ENCODE measurements around the gene ESRRA.

Gene ESRRA

GRCh38 chr11:64275031-64275800 lies 30.1 kb upstream of the ESRRA start:
- DNase-seq (ENCODE audit: low spot score), result no peak

DNA sequence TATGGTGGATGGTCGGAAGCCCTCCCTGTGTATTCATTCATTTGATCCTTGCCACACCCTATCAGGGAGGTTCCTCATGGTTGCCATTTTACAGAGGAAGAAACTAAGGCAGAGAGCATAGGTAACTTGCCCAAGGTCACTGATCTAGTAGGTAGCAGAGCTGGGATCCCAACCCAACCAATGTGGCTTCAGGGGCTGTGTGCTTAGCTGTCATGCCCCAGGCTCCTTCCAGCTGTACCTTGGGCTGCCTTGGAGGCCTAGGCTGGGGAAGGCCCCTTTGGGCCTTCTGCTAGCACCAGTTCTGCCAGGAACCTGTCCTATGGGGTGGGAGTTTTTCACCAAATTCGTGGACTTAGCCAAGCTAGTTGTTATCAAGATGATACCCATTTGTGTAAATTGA lies 29.5 kb upstream of the ESRRA start:
- no peak for DNase-seq (ENCODE audit: low spot score)

- no peak for DNase-seq (ENCODE audit: low spot score)
Observed at GRCh38 chr11:64276653-64277431, 28.5 kb upstream of the ESRRA start.

GRCh38 chr11:64278576-64279190 lies 26.6 kb upstream of the ESRRA start:
- no peak for DNase-seq (ENCODE audit: low spot score)

DNA sequence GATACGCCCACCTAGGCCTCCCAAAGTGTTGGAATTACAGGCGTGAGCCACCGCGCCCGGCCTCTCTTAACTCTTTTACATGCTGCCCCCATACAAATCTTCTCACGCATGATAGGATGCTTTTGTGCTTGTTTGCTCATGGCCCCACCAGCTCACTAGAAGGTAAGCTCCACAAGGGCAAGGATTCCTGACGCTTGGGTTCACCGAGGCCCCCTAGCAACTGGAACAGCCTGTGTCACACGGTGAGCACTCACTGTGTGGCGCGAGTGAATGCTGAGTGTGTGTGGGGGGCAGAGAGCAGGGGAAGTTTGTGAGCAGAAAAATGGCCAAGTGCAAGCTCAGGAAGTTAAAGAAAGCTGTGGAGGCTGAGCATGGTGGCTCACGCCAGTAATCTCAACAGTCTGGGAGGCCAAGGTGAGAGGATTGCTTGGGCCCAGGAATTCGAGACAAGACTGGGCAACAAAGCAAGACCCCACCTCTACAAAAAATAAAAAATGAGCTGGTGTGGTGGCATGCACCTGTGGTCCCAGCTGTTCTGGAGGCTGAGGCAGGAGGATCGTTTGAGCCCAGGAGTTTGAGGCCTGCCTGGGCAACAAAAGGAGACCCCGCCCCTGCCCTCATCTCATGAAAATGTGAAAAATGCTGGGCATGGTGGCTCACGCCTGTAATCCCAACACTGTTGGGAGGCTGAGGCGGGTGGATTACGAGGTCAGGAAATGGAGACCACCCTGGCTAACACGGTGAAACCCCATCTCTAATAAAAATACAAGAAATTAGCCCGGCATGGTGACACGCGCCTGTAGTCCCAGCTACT lies 23.2 kb upstream of the ESRRA start:
- DNase-seq (ENCODE audit: low spot score), result no peak

DNA sequence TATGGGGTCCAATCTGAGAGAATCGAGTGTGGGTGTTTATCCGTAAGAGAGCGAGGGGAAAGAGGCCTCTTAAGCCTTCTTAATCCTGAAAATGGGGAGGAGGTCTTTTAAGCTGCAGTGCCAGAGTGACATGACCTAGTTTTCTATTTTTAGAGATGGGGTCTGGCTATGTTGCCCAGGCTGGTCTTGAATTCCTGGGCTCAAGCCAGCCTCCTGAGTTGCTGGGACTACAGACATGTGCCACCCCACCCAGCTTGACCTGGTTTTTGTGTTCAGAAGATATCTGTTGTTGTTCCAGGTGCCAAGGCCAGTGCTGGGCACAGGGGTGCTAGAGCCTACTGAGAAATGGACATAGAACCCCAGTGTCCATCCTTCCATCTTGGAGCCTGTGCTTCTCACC lies 22.2 kb upstream of the ESRRA start:
- no peak for DNase-seq (ENCODE audit: low spot score)

GRCh38 chr11:64284048-64284961 lies 21.0 kb upstream of the ESRRA start, which contains the start of gene BAD:
TSS of gene BAD (minus strand) at chr11:64284665. CDS start at chr11:64284368, 297 bp downstream.
- peak; percentile 97 for DNase-seq (ENCODE audit: low spot score)

DNA sequence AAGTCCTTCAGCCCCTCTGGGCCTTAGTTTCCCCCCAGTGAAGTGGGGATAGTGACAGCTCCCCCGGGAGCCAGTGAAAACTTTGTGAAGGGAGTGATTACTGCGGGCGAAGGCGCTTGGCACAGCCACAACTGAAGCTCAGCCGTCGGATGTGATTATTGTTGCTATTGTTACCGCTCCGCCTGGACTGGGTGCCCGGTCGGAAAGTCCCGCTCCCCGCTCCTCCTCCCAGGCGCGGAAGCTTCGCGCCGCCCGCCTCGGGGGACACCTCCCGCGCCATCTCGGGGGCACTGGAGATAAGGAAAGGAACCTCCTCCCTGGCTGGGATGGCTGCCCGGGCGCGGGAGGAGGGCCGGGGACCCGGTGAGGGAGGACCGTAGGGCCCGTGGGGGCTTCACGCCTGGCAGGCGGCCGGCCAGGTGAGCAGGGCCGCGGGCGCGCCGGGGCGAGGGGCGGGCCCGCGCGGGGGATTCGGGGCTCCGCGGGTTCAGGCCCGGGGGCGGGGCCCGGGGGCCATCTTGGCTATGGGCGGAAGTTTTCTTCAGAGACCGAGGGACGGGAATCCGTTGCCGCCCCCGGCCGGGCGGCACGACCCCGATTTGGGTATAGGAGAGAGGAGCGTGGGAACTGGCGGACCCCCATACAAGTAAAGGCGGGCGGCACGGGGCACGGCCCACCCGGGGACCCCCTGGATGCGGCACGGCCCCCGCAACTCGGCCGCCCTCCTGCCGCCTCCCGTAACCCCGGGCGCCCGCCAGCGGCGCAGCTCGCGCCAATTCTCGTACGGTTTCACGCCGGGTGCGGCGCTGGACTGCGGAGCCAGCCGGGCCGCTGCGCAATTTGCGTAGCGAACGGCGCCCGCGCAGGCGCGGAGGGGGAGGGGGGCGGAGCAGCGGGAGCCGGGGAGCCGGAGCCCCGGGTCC lies 20.1 kb upstream of the ESRRA start, which contains the start of gene GPR137:
TSS of gene GPR137 (plus strand) at position 887 of the 923 bp plus-strand sequence. CDS start 677 bp downstream, outside the sequence.
- peak; percentile 92 for DNase-seq (ENCODE audit: low spot score)

DNA sequence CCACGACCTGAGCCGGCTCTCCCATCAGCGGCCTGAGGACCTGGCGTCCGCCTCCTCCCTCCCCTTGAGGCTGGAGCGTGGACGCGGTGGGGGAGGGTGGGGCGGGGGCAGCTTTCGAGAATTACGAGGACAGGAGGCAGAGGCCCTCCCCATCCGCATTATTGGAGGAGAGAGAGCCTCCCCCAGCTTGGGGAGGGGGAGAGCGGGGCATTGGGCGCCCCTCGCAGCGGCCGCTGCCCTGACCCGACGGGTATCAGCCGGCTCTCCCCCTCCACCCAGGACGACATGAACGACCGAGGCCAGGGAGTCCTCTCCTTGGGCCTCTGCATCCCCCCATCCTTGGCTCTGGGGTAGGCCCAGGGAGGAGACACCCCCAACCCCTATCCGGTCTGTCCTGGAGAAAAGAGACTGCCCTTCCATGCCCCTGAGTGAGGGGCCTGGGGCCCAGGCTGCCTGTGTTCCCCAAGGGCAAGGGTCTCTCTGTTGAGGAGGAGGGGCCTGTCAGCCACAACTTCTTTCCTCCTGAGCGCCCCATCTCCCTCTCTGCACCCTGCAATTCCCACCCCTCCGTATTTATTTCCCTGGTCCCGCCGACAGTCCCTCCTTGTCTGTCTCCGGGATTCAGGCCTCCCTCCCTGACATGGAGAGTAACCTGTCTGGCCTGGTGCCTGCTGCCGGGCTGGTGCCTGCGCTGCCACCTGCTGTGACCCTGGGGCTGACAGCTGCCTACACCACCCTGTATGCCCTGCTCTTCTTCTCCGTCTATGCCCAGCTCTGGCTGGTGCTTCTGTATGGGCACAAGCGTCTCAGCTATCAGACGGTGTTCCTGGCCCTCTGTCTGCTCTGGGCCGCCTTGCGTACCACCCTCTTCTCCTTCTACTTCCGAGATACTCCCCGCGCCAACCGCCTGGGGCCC lies 19.2 kb upstream of the ESRRA start:
- DNase-seq (ENCODE audit: low spot score), result no peak

DNA sequence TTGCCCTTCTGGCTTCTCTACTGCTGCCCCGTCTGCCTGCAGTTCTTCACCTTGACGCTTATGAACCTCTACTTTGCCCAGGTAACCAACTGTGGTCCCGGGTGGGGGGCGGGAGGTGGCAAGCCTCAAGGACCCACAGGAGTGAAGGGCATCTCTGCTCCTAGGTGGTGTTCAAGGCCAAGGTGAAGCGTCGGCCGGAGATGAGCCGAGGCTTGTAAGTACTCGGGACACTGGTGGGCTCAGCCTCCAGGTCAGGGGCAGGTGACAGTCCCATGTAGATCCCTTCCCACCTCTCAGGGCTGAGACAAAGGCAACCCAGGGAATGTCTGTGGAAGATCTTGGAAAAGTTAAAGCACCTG lies 18.5 kb upstream of the ESRRA start:
- DNase-seq (ENCODE audit: low spot score), result no peak

DNA sequence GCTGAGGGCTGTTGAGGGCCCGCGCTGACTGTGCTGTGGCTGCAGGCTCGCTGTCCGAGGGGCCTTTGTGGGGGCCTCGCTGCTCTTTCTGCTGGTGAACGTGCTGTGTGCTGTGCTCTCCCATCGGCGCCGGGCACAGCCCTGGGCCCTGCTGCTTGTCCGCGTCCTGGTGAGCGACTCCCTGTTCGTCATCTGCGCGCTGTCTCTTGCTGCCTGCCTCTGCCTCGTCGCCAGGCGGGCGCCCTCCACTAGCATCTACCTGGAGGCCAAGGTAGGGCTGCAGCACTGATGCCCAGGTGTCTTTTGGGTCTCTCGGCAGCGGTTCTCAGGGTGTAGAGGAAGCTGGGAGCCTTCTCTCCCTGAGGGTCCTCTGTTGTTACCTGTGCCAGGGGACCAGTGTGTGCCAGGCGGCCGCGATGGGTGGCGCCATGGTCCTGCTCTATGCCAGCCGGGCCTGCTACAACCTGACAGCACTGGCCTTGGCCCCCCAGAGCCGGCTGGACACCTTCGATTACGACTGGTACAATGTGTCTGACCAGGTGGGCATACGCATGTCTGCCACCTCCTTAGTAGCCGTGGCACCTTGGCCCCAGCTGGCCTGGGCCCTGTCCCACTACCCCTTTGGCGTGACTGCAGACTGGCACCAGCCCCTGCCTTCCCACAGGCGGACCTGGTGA lies 17.5 kb upstream of the ESRRA start:
- DNase-seq (ENCODE audit: low spot score), result no peak

DNA sequence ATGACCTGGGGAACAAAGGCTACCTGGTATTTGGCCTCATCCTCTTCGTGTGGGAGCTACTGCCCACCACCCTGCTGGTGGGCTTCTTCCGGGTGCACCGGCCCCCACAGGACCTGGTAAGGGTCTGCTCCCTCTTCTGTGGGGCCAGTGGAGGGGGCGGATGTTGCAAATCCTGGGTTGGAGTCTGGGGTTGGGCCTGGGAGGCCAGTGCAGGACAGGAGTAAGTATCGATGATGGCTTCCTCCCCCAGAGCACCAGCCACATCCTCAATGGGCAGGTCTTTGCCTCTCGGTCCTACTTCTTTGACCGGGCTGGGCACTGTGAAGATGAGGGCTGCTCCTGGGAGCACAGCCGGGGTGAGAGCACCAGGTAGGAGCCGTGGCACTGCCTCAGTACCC lies 17.0 kb upstream of the ESRRA start:
- no peak for DNase-seq (ENCODE audit: low spot score)

DNA sequence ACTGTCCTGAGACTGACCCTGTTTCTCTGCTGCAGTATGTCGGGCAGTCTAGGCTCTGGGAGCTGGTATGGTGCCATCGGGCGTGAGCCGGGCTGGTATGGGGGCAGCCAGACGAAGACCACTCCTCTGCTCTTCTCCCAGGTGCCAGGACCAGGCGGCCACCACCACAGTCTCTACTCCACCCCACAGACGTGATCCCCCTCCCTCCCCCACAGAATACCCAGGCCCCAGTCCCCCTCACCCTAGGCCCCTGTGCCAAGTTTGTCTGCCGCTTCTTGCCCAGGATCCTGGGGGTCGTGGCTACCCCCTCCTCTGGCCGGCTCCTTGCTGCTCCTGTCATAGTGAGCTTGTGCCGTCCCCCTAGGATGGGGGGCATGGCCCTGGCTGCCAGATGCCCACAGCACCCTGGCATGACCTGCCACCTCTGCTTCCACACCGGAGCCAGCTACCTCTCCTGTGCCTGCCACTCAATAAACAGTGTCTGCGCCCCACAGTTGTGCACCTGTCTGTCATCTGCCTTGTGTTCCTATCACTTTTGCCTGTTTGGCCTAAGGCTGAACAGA lies 16.2 kb upstream of the ESRRA start:
- no peak for DNase-seq (ENCODE audit: low spot score)

DNA sequence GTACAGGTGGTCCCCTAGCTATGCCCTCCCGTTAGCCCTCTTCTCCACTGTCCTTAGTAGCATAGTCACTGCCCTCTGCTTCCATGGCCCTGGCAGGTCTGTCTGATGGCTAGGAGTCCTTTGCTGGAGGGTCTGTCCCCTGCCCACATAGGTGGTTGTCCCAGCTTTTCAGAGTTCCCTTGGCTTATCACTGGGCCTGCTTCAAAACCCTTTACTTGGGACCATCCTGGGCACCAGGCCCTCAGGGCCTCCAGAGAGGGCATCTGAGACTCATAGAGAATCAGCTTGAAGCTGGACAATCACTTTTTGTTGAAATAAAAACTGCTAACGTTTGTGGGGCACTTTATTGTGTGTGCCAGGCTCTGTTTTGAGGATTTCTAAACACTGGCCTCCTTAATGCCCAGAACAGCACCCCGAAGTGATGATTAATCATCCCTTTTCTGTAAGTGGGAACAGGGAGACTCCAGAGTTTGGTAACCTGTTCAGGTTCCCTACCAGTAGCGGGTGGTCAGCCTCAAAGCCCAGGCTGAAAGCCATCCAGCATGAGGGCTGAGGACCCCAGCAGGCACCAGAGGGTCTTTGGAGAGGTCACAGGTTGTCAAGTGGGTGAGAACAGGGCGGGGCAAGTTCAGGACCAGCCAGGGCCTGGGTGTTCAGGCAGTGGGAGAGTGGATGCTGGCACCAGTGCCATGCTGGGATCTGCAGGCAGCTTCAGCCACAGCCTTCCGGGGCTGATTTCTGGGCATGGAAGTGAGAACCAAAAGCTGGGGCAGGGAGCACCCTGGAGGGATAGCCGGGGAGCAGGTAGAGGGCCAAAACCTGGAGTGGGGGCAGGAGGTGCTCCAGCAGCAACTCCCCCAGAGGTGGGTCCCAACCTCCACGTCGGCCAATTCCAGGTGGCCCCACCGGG lies 14.7 kb upstream of the ESRRA start:
- no peak for DNase-seq (ENCODE audit: low spot score)

DNA sequence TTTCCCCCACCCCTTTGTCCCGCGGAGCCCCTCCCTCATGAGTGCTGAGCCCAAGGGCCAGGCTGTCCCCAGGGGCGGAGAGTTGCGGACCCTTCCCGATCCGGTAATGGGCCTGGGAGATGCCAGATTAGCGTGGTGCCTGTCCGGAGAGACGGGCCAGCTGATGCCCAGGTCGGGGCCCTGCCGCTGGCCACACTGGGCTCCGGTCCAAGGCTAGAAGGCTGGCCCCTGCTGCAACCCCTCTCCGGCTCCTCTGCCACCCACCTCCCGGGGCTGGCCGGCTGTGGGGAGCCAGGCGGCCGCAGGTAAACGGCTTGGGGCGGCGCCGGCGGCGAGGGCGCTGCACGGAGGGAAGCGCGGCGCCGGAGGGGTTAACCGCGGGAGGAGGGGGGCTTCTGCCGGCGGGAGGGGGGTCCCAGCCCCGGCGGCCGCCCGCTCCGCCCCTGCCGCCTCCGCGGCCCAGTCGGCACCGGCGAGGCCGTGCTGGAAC lies 14.0 kb upstream of the ESRRA start, which contains the start of gene KCNK4:
TSS of gene KCNK4 (plus strand) at position 41 of the 490 bp plus-strand sequence. CDS start 1,717 bp downstream, outside the sequence.
- DNase-seq (ENCODE audit: low spot score), result no peak

- DNase-seq (ENCODE audit: low spot score), result no peak
Observed at GRCh38 chr11:64291752-64292459, 13.4 kb upstream of the ESRRA start.

All from ecto neural progenitor cell (in vitro differentiated cells).